Lower leg skin (tissue), 4 donors: ENCODE measurements around the gene AGBL1. TPM values are rescaled to one million over a fixed set of nuclear protein-coding genes. Genes with fewer than 3 reads are reported as not detected.

Experiments
- DNase-seq, 2 donors: peaks; one replicate each; pipeline ENCODE4 v3.0.0-alpha.2; 2019; ENCODE audit warnings: low spot score in 2 of 2
- H3K4me3 ChIP-seq: fragments of 200-600 bp; sonication (generic); 2 replicates; pipeline ENCODE4 v1.5.1; 2017; ENCODE audit warnings: mild to moderate bottlenecking, low read depth; ENCODE audit not compliant: poor library complexity, severe bottlenecking
- CTCF ChIP-seq, 3 donors: fragments of 450-650 bp; IDR thresholded peaks; one replicate each; pipeline ENCODE4 v1.5.1; 2016; ENCODE audit warnings: antibody characterized with exemption in 3 of 3, mild to moderate bottlenecking in 3 of 3, moderate library complexity in 2 of 3
- POLR2A ChIP-seq, 2 donors: fragments of 450-650 bp; IDR thresholded peaks; one replicate each; pipeline ENCODE4 v1.6.1; 2016 to 2017; ENCODE audit warnings: antibody characterized with exemption in 2 of 2, mild to moderate bottlenecking in 1 of 2, moderate library complexity in 1 of 2
- WGBS, 2 donors: methylation state at CpG; one replicate each; pipeline ENCODE4 v1.1.5; 2018; 5-methylcytosine and 5-hydroxymethylcytosine counted together
- intact Hi-C: fragments of 100-400 bp; cut with DNase I; formaldehyde crosslinking; loops from one replicate; pipeline ENCODE4 v1.15.0; 2023; ENCODE audit warnings: low total_unique reads
- total RNA-seq, 4 donors: library from RNA; depleted of rRNA; stranded (reverse); fragments of >200 nt; gene quantifications; one replicate each; pipeline ENCODE4 v1.1.0, GENCODE V29; 2016

AGBL1 gene
- total RNA-seq, 4 donors from 2014 or later, result 0.13 to 0.91 TPM; not detected in 2

GRCh38 chr15:86483936-86484335, 404.3 kb downstream of the AGBL1 start:
- WGBS, 2 donors, result 0% methylated on average over 1 of the region's 1 CpG
- TF ChIP-seq CTCF (IDR thresholded peaks at IDR 0.05) (no peak), POLR2A (IDR thresholded peaks at IDR 0.05) (no peak)
- H3K4me3 ChIP-seq, result no peak overlapping the region
- intact Hi-C loops, result no loop called here
- no peak for DNase-seq

- DNase-seq, result no peak
- WGBS, 2 donors, result 60 to 63% methylated on average over 3 of the region's 3 CpGs
- intact Hi-C loops, result no loop called here
- no peak overlapping the region for H3K4me3 ChIP-seq
- no peak for TF ChIP-seq CTCF (IDR thresholded peaks at IDR 0.05)
- no peak for TF ChIP-seq POLR2A (IDR thresholded peaks at IDR 0.05)
These were observed 408.4 kb downstream of the AGBL1 start for GRCh38 chr15:86488046-86488445.

- no peak overlapping the region for H3K4me3 ChIP-seq
- DNase-seq, result no peak
- TF ChIP-seq POLR2A (IDR thresholded peaks at IDR 0.05) (no peak), CTCF (IDR thresholded peaks at IDR 0.05) (no peak)
- intact Hi-C loops, result no loop called here
- WGBS, 2 donors, result 65 to 70% methylated on average over 5 of the region's 5 CpGs
These were observed 410.3 kb downstream of the AGBL1 start for GRCh38 chr15:86489981-86490380.

GRCh38 chr15:86491118-86491517, 411.4 kb downstream of the AGBL1 start:
- DNase-seq, result no peak
- 86 to 97% methylated on average over 2 of the region's 2 CpGs for WGBS, 2 donors
- TF ChIP-seq CTCF (IDR thresholded peaks at IDR 0.05) (no peak), POLR2A (IDR thresholded peaks at IDR 0.05) (no peak)
- intact Hi-C loops, result no loop called here
- no peak overlapping the region for H3K4me3 ChIP-seq

GRCh38 chr15:86493884-86494283, 414.2 kb downstream of the AGBL1 start:
- no peak for DNase-seq
- no peak for TF ChIP-seq CTCF (IDR thresholded peaks at IDR 0.05)
- TF ChIP-seq POLR2A (IDR thresholded peaks at IDR 0.05), result no peak
- WGBS, 2 donors, result 55 to 74% methylated on average over 3 of the region's 3 CpGs
- no peak overlapping the region for H3K4me3 ChIP-seq
- intact Hi-C loops, result no loop called here

GRCh38 chr15:86494475-86494874, 414.8 kb downstream of the AGBL1 start:
- intact Hi-C loops, result no loop called here

More at GRCh38 chr15:86494475-86494874, 414.8 kb downstream of the AGBL1 start:
- no peak overlapping the region for H3K4me3 ChIP-seq
- 88 to 90% methylated on average over 1 of the region's 1 CpG for WGBS, 2 donors
- no peak for TF ChIP-seq CTCF (IDR thresholded peaks at IDR 0.05)
- TF ChIP-seq POLR2A (IDR thresholded peaks at IDR 0.05), result no peak
- no peak for DNase-seq
